ENCODE data around the gene PPP3CA. TPM values are rescaled to one million over a fixed set of nuclear protein-coding genes. Genes with fewer than 3 reads are reported as not detected.
A peak's percentile ranks its signal among the peaks of the same experiment; 100 is the strongest.

Gene PPP3CA
- total RNA-seq, 6 experiments from 2014 or later, result 12.1 to 14.5 (median 13.1) TPM

DNA sequence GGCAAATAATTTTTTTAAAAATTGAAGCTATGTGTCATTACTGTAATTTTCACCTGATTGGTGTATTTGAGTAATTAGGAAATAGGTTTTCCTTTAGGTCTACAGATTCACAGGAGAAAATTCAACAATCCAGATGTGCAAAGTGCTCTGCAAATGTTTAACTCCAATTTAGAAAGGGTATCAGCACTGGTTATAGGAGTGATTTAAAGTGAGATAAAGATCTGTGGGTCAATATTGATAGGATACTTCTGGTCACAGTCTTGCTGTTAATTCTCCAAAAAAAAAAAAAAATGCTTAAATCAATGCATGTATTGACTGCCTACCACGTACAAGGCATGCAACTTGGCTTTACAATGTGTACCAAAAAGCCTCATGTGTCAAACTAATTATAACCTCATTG lies 271.3 kb downstream of the PPP3CA start:
- TF ChIP-seq CTCF (IDR thresholded peaks at IDR 0.05), result no peak
- Histone ChIP-seq H3K27ac (peak overlapping the region in 1 of 3 donors; percentile 8), H3K9me3 (no peaks in the 10 kb centered on the region), H3K27me3 (no peaks in the 10 kb centered on the region), H3K4me1 (peaks cover 0 to 41% (median 7%) of the 10 kb centered on the region in 4 donors), H3K4me3 (no peak overlapping the region), H3K36me3 (no peaks in the 10 kb centered on the region)
- DNase-seq, result no peak
- WGBS (ENCODE audit: insufficient coverage, low coverage, low lambda C conversion rate, missing lambda C conversion rate), result 33% methylated on average over 1 of the region's 1 CpG
- ATAC-seq, result peak; percentile 50 to 66 (median 61)
- intact Hi-C loops (cut with DNase I), result no loop called here

DNA sequence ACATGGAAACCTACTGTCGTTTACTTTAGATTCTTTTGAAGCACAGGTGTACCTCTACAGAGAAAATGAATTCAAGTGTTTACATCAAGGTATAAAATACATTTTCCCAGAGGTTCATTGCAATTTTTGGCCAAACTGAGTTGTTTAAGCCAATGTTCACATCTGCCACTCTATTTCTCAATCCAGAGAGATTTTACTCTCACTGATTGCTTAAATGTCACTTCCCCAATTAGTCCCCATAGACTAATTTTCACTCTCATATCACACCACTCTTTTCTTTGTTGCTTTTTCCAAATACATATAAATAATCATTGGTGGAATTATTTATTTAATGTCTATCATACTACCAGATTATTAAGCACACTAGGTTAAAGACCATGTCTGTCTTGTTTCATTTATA lies 271.8 kb downstream of the PPP3CA start:
- WGBS (ENCODE audit: insufficient coverage, low coverage, low lambda C conversion rate, missing lambda C conversion rate), result 100% methylated on average over 1 of the region's 1 CpG
- Histone ChIP-seq H3K27ac (no peak overlapping the region), H3K9me3 (no peaks in the 10 kb centered on the region), H3K4me1 (peaks cover 0 to 38% (median 7%) of the 10 kb centered on the region in 4 donors), H3K36me3 (no peaks in the 10 kb centered on the region), H3K27me3 (no peaks in the 10 kb centered on the region), H3K4me3 (no peak overlapping the region)
- DNase-seq (no peak), ATAC-seq (no peak)
- TF ChIP-seq CTCF (IDR thresholded peaks at IDR 0.05) (no peak), POLR2A (IDR thresholded peaks at IDR 0.05) (no peak)
- intact Hi-C loops (cut with DNase I), result no loop called here

- Histone ChIP-seq H3K4me1 (peaks cover 0 to 30% (median 7%) of the 10 kb centered on the region in 4 donors), H3K27ac (no peak overlapping the region), H3K4me3 (no peak overlapping the region), H3K36me3 (no peaks in the 10 kb centered on the region), H3K27me3 (no peaks in the 10 kb centered on the region), H3K9me3 (no peaks in the 10 kb centered on the region)
- 100% methylated on average over 1 of the region's 2 CpGs for WGBS (ENCODE audit: insufficient coverage, low coverage, low lambda C conversion rate, missing lambda C conversion rate)
- intact Hi-C loops (cut with DNase I), result no loop called here
- no peak for TF ChIP-seq CTCF (IDR thresholded peaks at IDR 0.05)
- no peak for TF ChIP-seq POLR2A (IDR thresholded peaks at IDR 0.05)
- ATAC-seq (no peak), DNase-seq (no peak)
Measured at GRCh38 chr4:101074326-101074725, 273.0 kb downstream of the PPP3CA start.

- no peak overlapping the region for H3K27ac ChIP-seq
- no peak overlapping the region for H3K4me3 ChIP-seq
- TF ChIP-seq POLR2A (IDR thresholded peaks at IDR 0.05) (no peak), CTCF (IDR thresholded peaks at IDR 0.05) (no peak)
- 91% methylated on average over 1 of the region's 1 CpG for WGBS (ENCODE audit: insufficient coverage, low coverage, low lambda C conversion rate, missing lambda C conversion rate)
- H3K4me1 ChIP-seq, result peaks cover 0 to 9% (median 2%) of the 10 kb centered on the region in 4 donors
- intact Hi-C loops (cut with DNase I), result no loop called here
- H3K36me3 ChIP-seq, result no peaks in the 10 kb centered on the region
- DNase-seq (no peak), ATAC-seq (no peak)
- no peaks in the 10 kb centered on the region for H3K27me3 ChIP-seq
- H3K9me3 ChIP-seq, result no peaks in the 10 kb centered on the region
Measured at GRCh38 chr4:101071241-101071640, 276.1 kb downstream of the PPP3CA start.

DNA sequence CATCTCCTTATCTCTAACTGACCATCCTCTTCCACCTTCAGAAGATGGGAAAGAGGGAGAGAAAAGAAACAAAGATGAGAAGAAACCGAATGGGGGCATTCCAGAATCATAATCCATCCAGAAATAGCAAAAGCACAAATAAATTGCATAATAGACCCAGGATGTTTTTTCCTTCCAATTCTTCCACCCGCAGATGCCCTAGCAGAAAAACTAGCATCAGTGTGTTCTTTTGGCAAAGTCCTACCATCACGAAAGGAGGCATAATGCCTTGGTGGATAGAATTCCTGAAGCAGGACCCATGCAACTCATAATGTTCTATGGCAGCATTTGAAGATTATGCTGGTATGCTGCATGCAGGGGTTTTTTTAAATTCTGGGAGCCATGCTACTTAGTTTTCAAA lies 279.2 kb downstream of the PPP3CA start:
- Histone ChIP-seq H3K9me3 (no peaks in the 10 kb centered on the region), H3K36me3 (no peaks in the 10 kb centered on the region), H3K27ac (no peak overlapping the region), H3K4me1 (peaks cover 0 to 18% (median 0%) of the 10 kb centered on the region in 4 donors), H3K4me3 (no peak overlapping the region), H3K27me3 (no peaks in the 10 kb centered on the region)
- WGBS (ENCODE audit: insufficient coverage, low coverage, low lambda C conversion rate, missing lambda C conversion rate), result 80% methylated on average over 2 of the region's 3 CpGs
- intact Hi-C loops (cut with DNase I), result no loop called here
- ATAC-seq, result no peak
- DNase-seq, result no peak
- no peak for TF ChIP-seq POLR2A (IDR thresholded peaks at IDR 0.05)
- TF ChIP-seq CTCF (IDR thresholded peaks at IDR 0.05), result no peak

Data from right lobe of liver (tissue), 6 donors.